Activated CD4-positive, CD25-positive, alpha-beta regulatory T cell treated with anti-CD3 and anti-CD28 coated beads, Interleukin-2, amount 50 U/mL, for 72 hours (primary cell): Measurements from ENCODE around the gene MEIS1.

Experiments
- DNase-seq: peaks from one replicate; pipeline ENCODE4 v3.0.0; 2021

The MEIS1 gene

GRCh38 chr2:66512626-66513025 is 77.7 kb downstream of the MEIS1 start:
- no peak for DNase-seq

GRCh38 chr2:66515743-66516142 is 80.8 kb downstream of the MEIS1 start:
- DNase-seq = no peak

GRCh38 chr2:66516499-66516898 is 81.6 kb downstream of the MEIS1 start:
- DNase-seq = no peak

- DNase-seq = no peak
These were observed 82.8 kb downstream of the MEIS1 start for GRCh38 chr2:66517772-66518171.

GRCh38 chr2:66519264-66519843 is 84.4 kb downstream of the MEIS1 start:
- no peak for DNase-seq

- no peak for DNase-seq
These were observed 86.5 kb downstream of the MEIS1 start for GRCh38 chr2:66521291-66521922.

- no peak for DNase-seq
These were observed 87.9 kb downstream of the MEIS1 start for GRCh38 chr2:66522611-66523376.

- no peak for DNase-seq
These were observed 88.5 kb downstream of the MEIS1 start for GRCh38 chr2:66523377-66523969.

GRCh38 chr2:66523990-66524389 is 89.1 kb downstream of the MEIS1 start:
- no peak for DNase-seq

GRCh38 chr2:66525606-66526005 is 90.7 kb downstream of the MEIS1 start:
- no peak for DNase-seq

- no peak for DNase-seq
These were observed 91.3 kb downstream of the MEIS1 start for GRCh38 chr2:66526180-66526579.

GRCh38 chr2:66528974-66529724 is 94.2 kb downstream of the MEIS1 start:
- DNase-seq = no peak

GRCh38 chr2:66530651-66531050 is 95.7 kb downstream of the MEIS1 start:
- DNase-seq = no peak

GRCh38 chr2:66531155-66531554 is 96.2 kb downstream of the MEIS1 start:
- no peak for DNase-seq

GRCh38 chr2:66531567-66531966 is 96.6 kb downstream of the MEIS1 start:
- DNase-seq = no peak

GRCh38 chr2:66532972-66533868 is 98.3 kb downstream of the MEIS1 start:
- no peak for DNase-seq

- DNase-seq = no peak
These were observed 99.5 kb downstream of the MEIS1 start for GRCh38 chr2:66534461-66534860.

- no peak for DNase-seq
These were observed 100.8 kb downstream of the MEIS1 start for GRCh38 chr2:66535574-66536289.

- no peak for DNase-seq
These were observed 101.4 kb downstream of the MEIS1 start for GRCh38 chr2:66536290-66536673.

- no peak for DNase-seq
These were observed 102.1 kb downstream of the MEIS1 start for GRCh38 chr2:66536997-66537396.

GRCh38 chr2:66538291-66538690 is 103.4 kb downstream of the MEIS1 start:
- no peak for DNase-seq
